SK-N-MC (cell line): ENCODE measurements around the gene P2RY6.
A peak's percentile ranks its signal among the peaks of the same experiment; 100 is the strongest.

Experiments
- DNase-seq: peaks from one replicate; pipeline ENCODE4 v3.0.0-alpha.2; 2011; ENCODE audit warnings: low read depth, low spot score
- H3K27ac ChIP-seq: fragments of 200-600 bp; sonication (generic); 2 replicates; pipeline ENCODE4 v1.5.1; 2016; ENCODE audit warnings: mixed run types
- H3K36me3 ChIP-seq: fragments of 200-600 bp; sonication (generic); 2 replicates; pipeline ENCODE4 v1.6.1; 2017; ENCODE audit warnings: antibody characterized with exemption, low read length, mixed read lengths; ENCODE audit not compliant: insufficient read depth
- H3K4me3 ChIP-seq: fragments of 200-600 bp; sonication (generic); 2 replicates; pipeline ENCODE4 v1.5.1; 2016
- H3K9ac ChIP-seq: fragments of 200-600 bp; sonication (generic); 2 replicates; pipeline ENCODE4 v1.8.0; 2017; ENCODE audit warnings: mixed run types, mixed read lengths; ENCODE audit not compliant: insufficient read length
- H3K9me3 ChIP-seq: fragments of 200-600 bp; sonication (generic); 2 replicates; pipeline ENCODE4 v1.6.1; 2017; ENCODE audit warnings: low read depth, mild to moderate bottlenecking, antibody characterized with exemption, low read length, moderate library complexity, mixed read lengths
- EZH2 ChIP-seq: fragments of 200-600 bp; sonication (generic); IDR thresholded peaks from one replicate; pipeline ENCODE4 v1.6.1; 2017; ENCODE audit warnings: antibody characterized with exemption
- FOXP2 ChIP-seq: optimal IDR thresholded peaks from 2 replicates; pipeline ENCODE3; 2011; ENCODE audit warnings: mild to moderate bottlenecking, moderate library complexity; ENCODE audit not compliant: insufficient read depth; ENCODE audit errors: extremely low read length, control extremely low read depth
- POLR2AphosphoS5 ChIP-seq: IDR thresholded peaks from 2 replicates; pipeline ENCODE4 v1.6.1; 2012; ENCODE audit warnings: mild to moderate bottlenecking, low read depth, low read length, borderline replicate concordance

Gene P2RY6

DNA sequence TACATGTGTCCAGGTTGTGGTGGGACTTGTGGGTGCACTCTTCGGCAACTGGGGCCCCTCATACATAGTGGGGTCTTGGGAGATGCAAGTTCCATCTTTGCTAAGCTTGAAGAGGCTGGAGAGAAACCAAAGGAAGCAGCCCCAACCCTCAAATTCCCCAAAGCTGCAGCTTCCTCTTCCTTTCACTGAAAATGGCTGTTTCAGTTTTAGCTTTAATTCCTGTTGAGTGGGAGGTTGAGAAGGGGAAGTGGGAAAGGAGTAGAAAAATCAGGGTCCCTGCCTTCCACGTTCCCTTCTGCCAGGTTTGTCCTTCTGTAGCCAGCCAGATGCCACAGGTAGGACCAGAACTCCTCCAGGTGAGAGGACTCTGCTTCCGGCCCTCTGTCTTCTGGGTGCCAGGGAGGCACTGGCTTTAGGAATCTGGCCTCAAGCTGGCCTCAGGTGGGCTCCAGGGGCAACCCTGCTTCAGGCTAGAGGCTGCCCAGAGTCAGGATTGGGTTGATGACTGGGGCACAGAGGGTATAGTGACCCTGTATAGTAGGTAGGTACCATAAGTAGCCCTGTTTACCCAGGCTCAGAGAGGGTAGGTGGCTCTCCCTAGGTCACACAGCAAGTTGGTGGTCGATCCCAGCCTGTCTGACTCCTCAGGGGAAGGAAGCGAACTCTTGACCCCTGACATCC is 16.2 kb downstream of the P2RY6 start:
- Histone ChIP-seq H3K27ac (no peak overlapping the region), H3K9me3 (no peaks in the 10 kb centered on the region), H3K36me3 (no peaks in the 10 kb centered on the region), H3K4me3 (no peak overlapping the region), H3K9ac (no peak overlapping the region)
- DNase-seq, result no peak
- TF ChIP-seq POLR2AphosphoS5 (no peak), EZH2 (no peak), FOXP2 (no peak)

DNA sequence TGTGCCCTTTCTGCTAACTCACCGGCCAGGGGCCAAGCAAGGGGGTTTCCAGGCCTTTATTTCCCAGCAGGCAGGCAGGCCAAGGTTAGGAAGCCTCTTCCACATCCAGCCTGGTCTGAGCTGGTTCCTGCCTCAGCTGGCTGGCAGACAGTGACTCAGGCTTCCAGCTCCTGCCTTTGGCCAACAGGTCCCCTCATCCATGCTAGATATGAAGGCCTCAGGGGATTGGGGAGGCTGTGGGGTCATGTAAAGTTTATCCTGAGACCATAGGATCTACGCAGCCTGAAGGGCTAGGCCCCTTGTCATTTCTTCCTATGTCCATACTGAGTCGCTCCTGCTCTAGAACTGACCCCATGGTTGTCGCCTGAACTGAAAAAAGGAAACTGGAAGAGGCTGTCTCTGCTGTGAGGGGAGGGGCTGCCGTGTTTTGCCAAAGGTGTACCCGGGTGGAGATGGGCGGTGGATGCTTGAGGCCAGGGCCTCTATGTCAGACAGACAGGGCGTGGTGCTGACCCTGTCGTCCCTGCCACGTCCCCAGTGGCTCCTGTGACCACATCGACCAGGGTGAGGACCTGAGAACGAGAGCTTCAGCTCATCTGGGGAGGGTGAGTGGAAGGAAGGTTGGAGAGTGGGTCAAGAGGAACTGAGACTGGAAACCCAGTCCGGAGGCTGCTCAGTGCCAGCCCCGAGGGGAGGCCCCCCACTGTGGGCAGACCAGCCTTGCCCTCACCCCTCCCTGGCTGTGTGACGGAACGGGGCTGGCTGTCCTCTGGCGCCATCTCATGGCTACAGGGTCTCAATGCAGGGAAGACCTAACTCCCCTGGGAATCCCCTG is 17.0 kb downstream of the P2RY6 start:
- Histone ChIP-seq H3K4me3 (no peak overlapping the region), H3K9ac (no peak overlapping the region), H3K36me3 (no peaks in the 10 kb centered on the region), H3K9me3 (no peaks in the 10 kb centered on the region), H3K27ac (no peak overlapping the region)
- TF ChIP-seq FOXP2 (peak; percentile 65), POLR2AphosphoS5 (no peak), EZH2 (no peak)
- DNase-seq, result peak; percentile 12

DNA sequence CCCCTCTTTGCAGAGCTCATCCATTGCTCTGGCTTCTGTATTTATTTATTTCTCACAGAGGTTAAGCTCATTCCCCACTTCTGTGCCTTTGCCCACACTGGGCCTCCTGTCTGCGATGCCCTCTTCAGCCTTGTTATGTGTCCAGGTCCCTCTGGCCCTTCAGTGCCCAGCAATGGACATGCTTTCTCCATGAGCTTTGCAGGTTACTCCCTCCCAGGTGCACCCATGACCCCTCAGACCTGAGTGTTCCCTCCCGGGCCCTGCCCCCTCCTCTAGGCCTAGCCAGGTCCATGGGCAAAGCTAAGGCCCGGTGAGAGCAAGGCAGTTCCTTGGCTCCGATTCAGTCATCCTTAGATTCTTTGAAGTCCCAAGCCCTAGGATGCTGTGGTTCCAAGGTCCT is 18.4 kb downstream of the P2RY6 start:
- no peaks in the 10 kb centered on the region for H3K36me3 ChIP-seq
- no peak for DNase-seq
- no peak overlapping the region for H3K9ac ChIP-seq
- TF ChIP-seq EZH2, result no peak
- no peak for TF ChIP-seq POLR2AphosphoS5
- no peak for TF ChIP-seq FOXP2
- no peaks in the 10 kb centered on the region for H3K9me3 ChIP-seq
- no peak overlapping the region for H3K27ac ChIP-seq
- no peak overlapping the region for H3K4me3 ChIP-seq

DNA sequence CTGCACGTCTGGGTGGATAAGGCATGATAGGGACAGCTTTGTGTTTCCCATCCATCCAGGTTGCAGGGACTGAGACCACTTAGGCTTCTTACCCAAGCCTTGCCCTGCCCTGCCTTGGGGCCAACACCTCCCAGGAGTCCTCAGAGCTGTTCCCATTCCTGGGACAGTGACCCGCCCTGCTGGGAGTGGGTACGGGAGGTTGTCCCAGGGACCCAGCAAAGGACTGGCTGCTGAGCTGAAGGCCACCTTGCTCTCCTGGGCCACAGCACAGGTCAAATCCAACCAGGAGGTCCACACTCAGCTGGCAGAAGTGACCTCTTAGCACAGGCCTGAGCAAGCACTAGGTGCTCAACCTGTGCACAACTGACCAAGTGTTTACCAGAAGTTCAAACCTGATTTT is 19.1 kb downstream of the P2RY6 start:
- no peak for DNase-seq
- Histone ChIP-seq H3K4me3 (no peak overlapping the region), H3K9me3 (no peaks in the 10 kb centered on the region), H3K36me3 (no peaks in the 10 kb centered on the region), H3K9ac (no peak overlapping the region), H3K27ac (no peak overlapping the region)
- TF ChIP-seq EZH2 (no peak), POLR2AphosphoS5 (no peak), FOXP2 (no peak)

DNA sequence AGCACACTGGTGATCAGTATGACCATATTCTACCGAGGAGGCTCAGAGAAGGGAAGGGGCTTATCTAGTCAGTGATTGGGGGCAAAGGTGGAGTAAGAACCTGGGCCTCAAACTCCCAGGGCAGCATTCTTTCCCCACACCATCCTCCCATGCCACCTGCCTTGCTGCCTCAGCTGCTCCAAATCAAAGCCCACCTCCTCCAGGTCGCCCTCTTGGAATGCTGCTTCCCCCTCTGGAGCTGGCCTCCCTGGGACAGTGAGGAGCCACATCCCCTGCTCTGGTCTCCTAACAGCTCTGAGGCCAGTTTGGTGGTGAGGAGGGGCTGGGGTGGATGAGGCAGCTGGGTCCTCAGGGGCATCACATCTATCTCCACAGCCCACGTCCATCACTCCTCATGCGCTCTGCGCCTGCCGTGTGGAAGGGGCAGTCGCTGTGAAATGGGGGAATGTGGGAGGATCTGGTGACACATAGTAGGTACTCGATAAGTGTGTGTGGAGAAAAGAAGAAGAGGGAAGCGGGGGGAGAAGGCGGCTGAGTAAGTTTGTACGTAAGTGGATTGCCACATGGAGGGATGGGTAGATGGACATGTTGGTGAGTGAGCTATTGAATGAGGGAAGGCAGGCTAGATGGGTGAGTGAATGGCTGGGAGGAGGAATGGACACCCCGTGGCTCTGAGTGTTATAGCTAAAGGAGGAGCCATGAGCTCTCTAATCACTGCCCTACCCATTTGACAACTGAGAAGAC is 19.8 kb downstream of the P2RY6 start:
- Histone ChIP-seq H3K9ac (no peak overlapping the region), H3K4me3 (no peak overlapping the region), H3K27ac (no peak overlapping the region), H3K36me3 (no peaks in the 10 kb centered on the region), H3K9me3 (no peaks in the 10 kb centered on the region)
- TF ChIP-seq FOXP2, result no peak
- no peak for TF ChIP-seq POLR2AphosphoS5
- no peak for TF ChIP-seq EZH2
- no peak for DNase-seq

DNA sequence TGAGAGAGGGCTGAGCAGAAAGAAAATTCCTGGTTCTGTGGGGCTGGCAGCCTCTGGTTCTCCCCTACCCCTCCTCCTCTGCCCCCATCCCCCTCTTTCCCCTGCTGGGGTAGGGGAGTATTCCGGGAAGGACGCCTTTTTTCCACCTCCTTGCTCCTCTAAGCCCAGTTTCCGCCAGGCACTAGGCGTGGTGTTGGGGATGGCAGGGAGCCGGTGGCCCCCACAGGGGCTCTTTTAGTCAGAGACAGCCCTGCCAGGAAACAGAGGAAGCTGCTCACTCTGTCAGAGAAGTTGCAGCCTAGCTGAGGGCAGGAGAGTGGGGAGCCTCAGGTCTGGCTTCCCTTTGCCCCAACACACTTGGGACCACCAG is 20.4 kb downstream of the P2RY6 start:
- H3K9me3 ChIP-seq, result no peaks in the 10 kb centered on the region
- H3K36me3 ChIP-seq, result no peaks in the 10 kb centered on the region
- TF ChIP-seq POLR2AphosphoS5, result no peak
- no peak overlapping the region for H3K9ac ChIP-seq
- H3K4me3 ChIP-seq, result no peak overlapping the region
- no peak overlapping the region for H3K27ac ChIP-seq
- no peak for DNase-seq

DNA sequence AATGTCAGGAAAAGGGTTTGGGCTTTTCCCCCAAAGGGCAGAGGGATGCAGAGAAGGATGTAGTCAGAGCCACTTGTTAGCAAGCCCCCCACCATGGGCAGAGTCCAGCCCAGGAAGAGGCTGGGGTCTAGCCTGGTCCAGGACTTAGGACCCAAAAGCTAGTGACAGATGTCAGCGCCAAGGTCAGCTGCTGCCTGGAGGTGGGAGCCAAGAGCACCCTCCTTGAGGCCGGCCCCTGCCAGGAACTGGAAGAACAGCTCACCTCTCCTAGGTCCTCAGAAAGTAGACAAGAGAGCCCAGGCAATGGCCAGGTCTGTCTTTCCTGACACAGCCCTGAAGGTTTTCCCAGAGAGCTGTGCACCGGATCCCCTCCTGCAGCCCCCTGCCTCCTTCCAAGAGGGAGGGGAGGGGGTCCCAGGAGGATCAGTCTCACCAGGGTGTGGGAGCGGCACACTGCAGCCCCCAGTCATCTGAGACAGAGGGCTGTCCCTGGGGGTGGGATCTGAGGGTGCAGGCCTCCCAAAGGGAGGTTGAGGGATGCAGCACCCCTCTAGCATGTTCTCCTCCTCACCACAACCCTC is 21.3 kb downstream of the P2RY6 start:
- no peak for TF ChIP-seq EZH2
- no peak for TF ChIP-seq FOXP2
- no peak for TF ChIP-seq POLR2AphosphoS5
- no peak overlapping the region for H3K4me3 ChIP-seq
- H3K9ac ChIP-seq, result no peak overlapping the region
- DNase-seq, result no peak
- H3K9me3 ChIP-seq, result no peaks in the 10 kb centered on the region
- no peaks in the 10 kb centered on the region for H3K36me3 ChIP-seq
- no peak overlapping the region for H3K27ac ChIP-seq

DNA sequence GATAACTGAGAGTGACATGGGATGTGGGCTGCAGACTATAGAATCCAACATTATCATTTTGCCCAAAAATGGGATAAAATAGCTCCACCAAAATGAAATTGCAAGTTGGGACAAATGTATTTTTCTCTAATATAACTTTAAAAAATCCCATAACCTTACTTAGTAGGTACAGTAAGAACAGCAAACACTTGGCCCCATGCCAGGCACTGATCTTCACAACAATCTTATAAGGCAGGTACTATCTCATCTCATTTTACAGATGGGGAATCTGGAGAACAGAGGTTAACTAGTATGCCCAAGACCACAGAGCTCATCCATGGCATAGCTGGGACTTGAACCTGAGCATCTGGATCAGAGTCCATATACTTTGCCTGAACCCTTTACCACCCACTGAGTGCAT is 22.5 kb downstream of the P2RY6 start:
- Histone ChIP-seq H3K9me3 (no peaks in the 10 kb centered on the region), H3K9ac (no peak overlapping the region), H3K36me3 (no peaks in the 10 kb centered on the region), H3K4me3 (no peak overlapping the region), H3K27ac (no peak overlapping the region)
- TF ChIP-seq FOXP2 (no peak), EZH2 (no peak), POLR2AphosphoS5 (no peak)
- no peak for DNase-seq
